ENCODE results near the gene PITRM1.
A peak's percentile ranks its signal among the peaks of the same experiment; 100 is the strongest.
"Not testable (repeated sequence)": the region's sequence is repeated elsewhere in the genome, so short reads cannot be mapped to it uniquely, and the experiment has no call there.

PITRM1 gene

GRCh38 chr10:3196958-3197347 lies 24.4 kb upstream of the PITRM1 start:
- DNase-seq = no peak

GRCh38 chr10:3196482-3196881 lies 23.9 kb upstream of the PITRM1 start:
- DNase-seq = no peak

- no peak for DNase-seq
These were observed 23.1 kb upstream of the PITRM1 start for GRCh38 chr10:3195726-3196125.

DNA sequence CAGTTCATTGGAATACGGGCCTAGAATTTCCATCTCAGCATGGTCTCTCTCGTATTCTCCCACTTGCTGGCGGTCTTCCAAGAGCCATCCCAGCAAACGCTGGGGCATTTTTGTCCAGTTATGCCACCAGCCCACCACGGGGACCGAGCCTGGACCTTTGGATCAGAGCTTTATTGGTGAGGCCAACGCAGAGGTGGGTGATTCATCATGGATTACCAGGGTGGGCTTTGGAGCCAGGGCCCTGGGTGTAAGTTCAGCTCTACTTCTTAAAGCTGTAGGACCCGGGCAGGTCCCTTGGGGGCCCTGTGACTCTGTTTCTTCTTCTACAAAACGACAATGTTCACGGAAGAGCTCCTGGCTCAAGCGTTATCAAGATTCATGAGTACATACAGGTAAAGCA lies 22.7 kb upstream of the PITRM1 start:
- DNase-seq = no peak

DNA sequence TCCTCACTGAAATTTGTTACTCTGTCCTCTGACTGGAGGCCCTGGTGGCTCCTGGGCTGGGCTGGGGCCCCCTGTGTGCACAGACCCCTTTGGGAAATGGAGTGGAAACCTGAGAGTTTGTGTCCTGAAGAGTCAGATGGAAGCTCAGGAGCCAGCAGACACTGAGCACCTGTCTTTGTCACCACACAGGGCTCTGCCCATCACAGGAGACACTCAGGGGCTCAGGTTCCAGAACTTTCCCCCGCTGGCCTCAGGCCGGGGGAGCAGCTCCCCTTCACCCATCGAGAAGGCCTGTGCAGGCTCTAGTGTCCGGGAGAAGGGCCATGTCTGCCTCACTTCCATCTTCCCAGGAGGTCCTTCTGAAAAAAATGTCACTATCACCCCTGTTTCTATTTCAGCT lies 22.3 kb upstream of the PITRM1 start:
- DNase-seq = no peak

DNA sequence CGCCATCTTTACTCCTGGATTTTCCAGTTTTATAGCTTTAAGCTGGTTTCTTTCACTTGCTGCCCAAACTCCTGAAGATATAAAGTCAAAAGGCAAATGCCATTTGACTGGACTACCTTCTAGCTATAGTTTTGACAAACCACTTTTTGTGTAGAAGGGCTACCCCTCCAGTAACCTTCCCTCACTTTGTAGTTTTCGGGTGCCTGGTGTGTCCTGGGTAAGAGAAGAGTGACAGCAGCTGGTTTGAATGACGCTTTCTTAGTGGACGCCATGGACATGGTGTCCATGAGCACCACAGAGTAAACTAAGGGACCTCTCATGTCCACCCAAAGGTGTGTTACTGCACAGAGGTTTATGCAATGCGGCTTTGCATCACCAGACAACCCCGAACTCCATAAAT lies 21.2 kb upstream of the PITRM1 start:
- no peak for DNase-seq

- peak; percentile 26 to 75 for DNase-seq
These were observed 20.5 kb upstream of the PITRM1 start for GRCh38 chr10:3192856-3193635.

DNA sequence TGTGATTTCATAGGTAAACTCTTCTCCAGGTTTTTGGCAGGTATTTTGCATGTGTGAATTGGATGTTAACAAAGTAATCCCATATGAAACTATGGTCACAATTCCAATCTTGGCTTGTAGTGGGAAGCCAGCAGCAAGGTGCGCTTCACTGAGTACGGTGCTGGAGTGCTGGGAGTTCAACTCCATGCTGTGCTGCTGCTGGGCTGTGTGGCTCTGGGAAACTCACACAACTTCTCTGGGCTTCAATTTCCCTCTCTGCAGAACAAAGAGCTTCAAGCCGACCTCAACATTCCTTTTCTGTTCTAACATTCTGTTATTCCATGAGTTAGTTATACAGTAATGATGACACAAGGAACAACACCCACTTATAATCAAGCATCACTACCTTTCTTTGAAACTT lies 18.2 kb upstream of the PITRM1 start:
- no peak for DNase-seq

- not testable (repeated sequence) for DNase-seq
These were observed 14.6 kb upstream of the PITRM1 start for GRCh38 chr10:3187229-3187628.

DNA sequence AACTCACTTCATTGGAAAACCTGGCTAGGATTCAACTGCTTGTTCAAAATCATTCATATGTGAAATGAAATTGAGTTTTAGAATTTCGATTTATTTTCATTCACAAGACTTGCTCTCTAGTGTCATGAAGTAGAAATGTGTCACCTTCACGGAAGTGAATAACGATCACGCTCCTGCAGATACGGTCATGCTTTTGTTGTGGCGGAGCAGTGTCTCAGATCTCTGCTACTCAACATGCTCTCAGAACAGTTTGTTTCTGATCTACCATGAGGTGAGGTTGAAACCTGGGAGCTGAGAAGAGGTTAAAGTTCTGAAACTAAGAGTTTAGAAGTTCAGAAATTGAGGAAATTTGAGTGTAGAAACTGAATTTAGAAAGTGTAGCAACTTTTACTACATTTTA lies 13.8 kb upstream of the PITRM1 start:
- DNase-seq = no peak

- DNase-seq = no peak
These were observed 12.8 kb upstream of the PITRM1 start for GRCh38 chr10:3185386-3185785.

DNA sequence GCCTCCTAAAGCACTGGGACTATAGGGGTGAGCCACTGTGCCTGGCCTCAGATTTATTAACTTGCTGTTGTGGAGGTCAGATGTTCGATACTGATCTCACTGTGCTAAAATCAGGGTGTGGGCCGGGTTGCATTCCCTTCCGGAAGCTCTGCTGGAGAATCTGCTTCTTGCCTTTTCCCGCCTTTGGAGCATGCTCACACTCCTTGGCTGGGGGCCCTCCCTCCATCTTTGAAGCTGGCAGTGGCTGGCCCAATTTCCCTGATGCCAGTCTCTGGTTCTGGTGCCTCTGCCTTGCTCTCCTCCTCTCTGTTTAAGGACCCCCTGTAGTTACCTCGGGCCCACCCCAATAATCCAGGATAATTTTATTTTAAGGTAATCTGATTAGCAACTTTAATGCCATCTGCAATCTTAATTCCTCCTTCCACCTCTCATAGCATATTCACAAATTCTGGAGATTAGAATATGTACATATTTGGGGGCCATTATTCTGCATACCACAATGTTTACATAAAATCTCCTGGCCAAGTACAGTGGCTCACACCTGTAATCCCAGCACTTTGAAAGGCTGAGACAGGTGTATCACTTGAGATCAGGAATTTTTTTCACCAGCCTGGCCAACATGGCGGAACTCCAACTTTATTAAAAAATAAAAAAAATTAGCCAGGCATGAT lies 7.9 kb upstream of the PITRM1 start:
- DNase-seq = no peak

GRCh38 chr10:3179174-3179573 lies 6.6 kb upstream of the PITRM1 start:
- DNase-seq = no peak

DNA sequence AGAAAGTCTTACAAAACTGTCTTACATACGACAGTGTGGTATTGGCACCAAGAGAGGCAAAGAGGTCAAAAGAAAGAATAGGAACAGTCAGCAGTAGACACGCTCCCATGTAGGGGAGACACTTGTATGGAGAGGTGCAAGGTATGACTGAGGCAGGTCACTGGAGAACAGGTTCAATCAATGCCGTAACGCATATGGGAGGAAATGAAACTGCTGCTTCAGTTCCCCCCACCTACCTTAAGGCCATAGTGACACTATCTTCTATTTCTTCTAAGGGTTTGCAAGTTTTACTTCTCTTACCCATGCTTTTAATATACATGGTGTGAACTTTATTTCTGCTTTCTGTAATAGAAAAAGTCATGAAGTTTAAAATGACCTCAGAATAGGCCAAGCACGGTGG lies 5.5 kb upstream of the PITRM1 start:
- no peak for DNase-seq

DNA sequence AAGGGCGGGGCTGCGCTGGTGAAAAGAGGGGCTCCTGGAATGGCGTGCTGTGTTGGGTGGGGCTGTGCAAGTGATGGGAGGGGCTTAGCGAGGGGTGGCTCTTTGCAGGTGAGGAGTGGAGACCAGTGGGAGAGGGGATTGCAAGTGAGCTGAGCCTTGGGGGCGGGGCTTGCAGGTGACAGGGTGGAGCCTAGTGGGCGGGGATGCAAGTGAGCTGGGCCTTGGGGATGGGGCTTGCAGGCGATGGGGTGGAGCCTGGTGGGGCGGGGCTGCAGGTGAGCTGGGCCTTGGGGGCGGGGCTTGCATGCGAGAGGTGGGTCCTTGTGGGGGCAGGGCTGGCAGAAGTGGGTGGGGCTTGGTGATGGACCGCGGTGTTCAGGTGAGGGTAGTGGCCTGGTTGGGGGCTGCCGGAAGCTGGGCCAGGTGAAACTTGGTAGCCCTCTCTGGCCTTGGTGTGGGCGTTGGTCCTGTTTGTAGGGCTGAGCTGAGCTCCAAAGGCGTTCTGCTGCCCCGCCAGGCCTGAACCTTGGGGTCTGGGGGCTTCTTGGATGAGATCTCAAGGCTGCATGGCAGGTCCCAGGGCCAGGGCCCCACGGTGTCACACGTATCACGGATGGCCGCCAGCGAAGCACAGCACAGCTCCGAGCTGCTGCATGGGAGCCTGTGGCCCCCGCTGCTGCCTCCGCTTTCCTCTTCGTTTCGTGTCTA lies 743 bp upstream of the PITRM1 start:
- no peak for DNase-seq

DNA sequence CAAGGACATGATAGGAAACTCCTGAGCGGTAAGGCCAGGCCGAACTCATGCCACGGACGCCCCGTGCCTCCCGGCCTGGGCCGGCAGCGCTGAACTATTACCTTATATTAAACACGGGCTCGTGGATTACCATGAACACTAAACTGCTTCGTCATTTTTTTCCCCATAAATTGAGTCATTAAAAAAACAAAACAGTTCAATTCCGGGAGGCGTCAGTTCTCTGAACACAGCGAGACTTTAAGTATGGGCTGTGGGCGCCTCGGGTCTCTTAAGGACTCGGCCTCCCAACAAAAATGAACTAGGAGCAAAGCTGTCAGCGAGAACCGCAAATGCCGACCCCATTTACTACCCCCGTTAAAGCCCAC lies 519 bp downstream of the PITRM1 start:
- peak; percentile 48 to 51 for DNase-seq

- not testable (repeated sequence) for DNase-seq
These were observed 1.1 kb downstream of the PITRM1 start for GRCh38 chr10:3171488-3171887.

DNA sequence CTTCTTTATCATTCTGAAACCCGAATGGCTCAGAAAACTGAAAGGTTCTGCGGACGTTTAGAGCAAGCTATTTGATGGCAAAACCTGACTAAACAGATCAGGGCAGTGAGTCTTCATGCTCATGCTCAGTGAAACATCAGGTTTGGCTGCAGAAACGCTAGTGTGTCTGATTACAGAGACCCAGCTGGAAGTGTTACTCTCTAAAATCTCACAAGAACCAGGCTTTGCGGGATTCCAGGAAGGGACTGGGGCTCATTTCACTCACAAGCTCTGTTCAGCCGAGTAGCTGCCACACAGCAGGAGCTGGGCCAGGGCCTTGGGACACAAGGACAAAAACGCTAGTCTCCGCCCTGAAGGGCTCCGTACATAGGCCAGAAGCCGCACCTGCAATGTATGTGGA lies 2.9 kb downstream of the PITRM1 start:
- no peak for DNase-seq

DNA sequence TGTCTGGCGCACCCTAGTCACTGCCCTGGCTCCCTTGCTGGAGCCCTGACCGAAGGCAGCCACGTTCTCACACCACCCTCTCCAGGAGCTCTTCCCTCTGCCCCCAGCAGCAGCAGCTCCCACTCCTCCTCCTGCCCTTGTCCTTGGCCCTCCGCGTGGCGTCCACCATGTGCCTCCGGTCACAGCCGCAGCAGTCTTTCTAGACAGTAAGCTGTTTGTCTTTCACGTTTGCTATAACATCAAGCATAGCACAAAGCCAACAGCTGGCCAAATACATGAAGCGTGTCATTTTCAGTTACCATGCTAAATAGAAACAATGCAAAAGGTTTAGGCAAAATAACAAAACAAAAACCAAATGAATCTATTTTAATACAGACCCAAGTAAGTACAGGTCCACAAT lies 3.3 kb downstream of the PITRM1 start:
- no peak for DNase-seq

DNA sequence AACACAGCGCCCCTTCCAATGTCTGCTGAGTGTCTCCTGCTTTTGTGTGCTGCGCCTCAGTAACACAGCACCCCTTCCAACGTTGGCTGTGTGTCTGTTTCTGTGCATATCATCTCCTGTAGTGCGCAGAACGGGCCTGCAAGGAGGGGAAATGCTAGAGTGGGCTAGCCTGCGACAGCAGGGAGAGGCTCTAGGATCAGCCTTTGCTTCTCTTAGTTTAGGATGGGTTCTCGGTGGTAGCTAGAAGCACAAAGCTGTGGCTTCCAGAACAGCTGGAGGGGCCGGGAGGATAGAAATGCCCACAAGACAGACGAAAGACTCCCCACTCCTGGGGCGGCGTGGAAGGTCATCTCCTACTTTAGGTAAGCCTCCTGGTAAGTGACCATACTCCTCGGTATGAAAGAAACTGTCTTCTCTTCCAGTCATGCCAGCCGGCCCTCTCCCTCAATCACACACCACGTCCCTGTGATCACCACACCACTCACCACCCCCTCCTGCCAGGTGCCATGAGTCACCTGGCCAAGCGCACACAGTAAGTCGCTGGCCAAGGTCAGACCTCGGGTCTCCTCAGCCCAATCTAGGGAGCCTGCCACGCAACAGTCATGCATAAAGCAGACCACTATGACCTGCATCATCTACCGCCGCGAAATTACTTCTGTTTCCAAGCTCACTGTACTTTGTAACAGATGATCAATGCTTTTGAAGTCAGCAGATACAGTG lies 4.8 kb downstream of the PITRM1 start:
- DNase-seq = no peak

DNA sequence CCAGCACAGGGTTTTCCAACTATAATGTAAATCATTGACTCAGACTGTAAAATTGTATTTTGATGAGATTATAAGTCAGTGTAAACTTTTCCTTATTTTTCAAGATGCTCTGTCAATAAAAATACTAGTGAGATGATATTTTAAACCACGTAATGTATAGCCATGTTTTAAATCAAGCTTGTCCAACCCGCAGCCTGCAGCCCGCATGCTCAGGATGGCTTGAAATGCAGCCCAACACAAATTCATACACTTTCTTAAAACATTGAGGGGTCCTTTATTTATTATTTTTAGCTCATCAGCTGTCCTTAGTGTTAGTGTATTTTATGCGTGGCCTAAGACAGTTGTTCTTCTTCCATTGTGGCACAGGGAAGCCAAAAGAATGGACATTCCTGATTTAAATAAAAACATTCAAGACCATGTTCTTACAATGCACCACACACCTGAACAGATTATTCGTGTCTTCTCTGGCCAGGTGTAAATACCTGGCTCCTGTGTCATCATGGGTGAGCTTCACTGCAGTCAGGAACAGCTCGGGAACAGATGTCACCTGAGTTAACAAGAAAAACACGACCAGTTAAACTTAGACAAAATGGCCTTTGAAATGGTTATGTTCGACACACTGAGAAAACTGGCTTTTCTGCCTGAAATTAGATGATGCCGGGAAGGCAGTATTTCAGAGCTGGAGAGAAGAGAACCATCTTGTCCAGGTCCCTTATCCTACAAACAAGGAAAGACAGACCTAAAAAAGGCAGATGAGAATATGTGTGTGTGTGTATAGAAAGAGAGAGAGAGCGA lies 5.9 kb downstream of the PITRM1 start:
- no peak for DNase-seq

DNA sequence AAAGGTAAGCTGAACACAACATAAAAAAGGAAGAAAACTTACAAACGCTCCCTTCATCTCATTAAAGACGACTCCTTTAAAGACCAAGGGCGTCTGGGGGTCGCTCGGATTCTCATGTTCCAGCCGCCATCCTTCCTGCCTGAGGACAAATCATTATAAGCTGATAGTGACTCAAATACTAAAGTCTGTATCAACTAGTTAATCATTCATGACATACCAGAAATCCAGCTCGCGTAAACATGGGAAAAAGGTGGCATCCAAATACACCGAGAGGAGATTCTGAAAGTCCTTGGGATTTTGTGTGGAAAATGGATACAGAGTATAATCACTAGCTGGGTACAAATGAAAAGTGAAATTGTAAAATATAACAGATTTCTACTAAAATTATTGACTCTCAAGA lies 7.4 kb downstream of the PITRM1 start:
- DNase-seq = no peak

DNA sequence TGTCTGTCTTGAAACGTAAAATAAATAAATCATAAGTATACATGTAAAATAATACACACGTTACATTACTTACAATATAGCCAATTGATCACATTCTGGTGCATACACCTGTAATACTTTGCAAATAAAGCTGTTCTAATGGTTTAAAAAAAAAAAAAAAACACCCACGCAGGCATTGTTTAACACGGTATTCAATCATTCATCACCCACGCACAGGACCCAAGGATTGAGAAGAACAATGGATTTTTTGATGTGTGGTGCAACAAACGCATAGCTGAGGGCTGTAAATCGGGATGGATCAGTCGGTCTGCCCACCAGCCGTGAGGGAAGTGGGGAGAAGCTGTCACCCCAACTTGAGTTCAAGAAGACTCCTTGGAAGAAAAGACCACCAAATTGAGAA lies 8.7 kb downstream of the PITRM1 start:
- no peak for DNase-seq

Data from inflammatory macrophage treated with lipopolysaccharide for 1 hour (primary cell).